GM19025 (cell line): ENCODE results near the gene EXD3.

ENCODE experiments used
- ATAC-seq: cut with Tn5 transposase; IDR thresholded peaks from one replicate; pipeline ENCODE4 v1.9.1; 2021; ENCODE audit warnings: mild to moderate bottlenecking, low read depth, moderate library complexity; ENCODE audit not compliant: unreplicated experiment

Gene EXD3

DNA sequence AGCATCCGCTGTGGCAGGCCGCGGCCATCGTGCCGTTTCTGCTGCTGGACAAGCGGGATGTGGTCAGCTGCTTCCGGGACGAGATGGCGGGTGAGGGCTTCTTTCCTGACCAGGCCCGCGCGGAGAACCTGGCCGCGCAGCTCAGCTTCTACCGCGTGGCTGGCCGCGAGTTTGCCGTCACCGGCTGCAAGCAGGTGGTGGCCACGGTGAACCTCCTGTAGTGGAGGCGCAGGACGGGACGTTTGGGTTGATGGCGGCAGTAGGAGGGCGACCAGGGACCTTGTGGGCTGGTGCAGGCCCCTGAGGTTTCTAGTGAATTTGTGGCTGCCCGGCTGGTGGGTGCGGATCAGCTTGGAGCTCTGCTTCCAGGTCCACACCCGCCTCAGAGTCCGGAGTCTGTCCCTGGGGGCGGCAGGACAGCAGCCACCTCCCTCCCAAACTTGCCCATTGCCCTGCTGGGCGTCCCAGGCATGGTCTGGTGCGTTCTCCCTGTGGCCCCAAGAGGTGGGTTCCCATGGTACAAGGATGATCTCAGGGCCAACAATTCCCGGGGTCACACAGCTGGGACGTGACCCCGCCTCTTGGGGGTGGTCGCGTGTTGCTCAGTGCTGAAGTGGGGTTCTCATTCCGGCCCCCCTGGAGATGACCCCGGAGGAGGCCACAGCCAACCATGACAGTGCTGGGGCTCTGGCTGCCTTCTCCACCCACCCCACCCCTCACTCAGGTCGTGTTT is 143.1 kb downstream of the EXD3 start:
- no peak for ATAC-seq

DNA sequence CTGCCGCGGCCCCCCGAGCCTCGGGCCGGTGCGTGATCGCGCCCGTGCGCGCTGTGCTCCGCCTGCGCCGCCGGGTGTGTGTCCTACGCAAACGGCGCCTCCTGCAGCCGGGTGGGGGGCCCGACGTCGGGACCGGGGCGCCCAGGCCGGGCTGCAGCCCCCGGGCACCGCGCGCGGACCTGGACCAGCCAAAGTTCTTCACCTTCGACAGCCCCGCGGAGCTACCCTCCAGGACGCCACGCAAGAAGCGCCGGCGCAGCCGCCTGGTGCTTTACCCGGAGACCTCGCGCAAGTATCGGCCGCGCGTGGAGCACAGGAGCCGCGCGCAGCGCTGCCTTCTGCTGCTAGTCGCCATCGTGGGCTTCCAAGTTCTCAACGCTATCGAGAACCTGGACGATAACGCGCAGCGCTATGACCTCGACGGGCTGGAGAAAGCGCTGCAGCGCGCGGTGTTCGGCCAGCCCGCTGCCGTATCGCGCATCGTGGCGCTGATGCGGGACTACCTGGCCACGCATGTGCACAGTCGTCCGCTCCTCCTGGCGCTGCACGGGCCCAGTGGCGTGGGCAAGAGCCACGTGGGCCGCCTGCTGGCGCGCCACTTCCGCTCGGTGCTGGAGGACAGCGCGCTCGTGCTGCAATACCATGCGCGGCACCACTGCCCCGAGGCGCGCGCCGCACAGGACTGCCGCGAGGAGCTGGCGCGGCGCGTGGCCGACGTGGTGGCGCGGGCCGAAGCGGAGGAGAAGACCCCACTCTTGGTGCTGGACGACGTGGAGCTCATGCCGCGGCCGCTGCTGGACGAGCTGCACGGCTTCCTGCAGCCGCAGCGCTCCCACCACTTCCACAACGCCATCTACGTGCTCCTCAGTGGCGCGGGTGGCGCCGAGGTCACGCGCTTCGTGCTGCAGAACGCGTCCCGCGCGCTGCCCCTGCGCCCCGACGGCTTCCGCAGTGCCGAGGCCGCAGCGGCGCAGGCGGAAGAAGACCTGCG is 143.9 kb downstream of the EXD3 start:
- no peak for ATAC-seq

DNA sequence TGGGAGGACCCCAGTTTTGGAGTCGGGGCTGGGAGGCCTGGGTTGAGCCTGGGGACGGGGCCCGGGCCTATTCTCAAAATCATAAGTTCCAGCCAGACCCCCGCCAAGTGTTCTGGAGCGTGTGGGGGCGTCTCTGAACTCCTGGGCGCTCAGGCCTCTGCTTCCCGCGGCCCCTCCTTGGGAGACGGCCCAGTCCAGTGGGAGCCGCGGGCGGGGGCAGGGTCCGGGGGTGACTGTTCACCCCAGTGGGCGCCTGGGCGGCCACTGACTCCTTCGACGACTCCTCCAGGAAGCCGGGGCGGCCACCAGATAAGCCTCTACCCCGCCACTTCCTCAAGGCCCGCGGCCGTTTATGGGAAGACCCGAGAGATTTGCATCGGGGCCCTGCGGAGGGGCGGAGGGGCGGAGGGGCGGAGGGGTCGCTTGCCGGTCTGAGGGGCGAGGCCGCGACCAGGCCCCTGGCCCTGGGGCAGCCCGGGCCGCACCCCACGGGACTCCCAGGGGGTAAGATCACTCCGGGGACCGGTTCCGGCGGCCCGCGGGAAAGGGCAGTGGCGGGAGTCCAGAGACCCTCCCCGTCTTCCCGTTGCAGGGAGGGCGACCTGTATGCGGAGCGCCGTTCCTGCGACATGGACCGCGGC is 144.8 kb downstream of the EXD3 start:
- ATAC-seq = no peak

DNA sequence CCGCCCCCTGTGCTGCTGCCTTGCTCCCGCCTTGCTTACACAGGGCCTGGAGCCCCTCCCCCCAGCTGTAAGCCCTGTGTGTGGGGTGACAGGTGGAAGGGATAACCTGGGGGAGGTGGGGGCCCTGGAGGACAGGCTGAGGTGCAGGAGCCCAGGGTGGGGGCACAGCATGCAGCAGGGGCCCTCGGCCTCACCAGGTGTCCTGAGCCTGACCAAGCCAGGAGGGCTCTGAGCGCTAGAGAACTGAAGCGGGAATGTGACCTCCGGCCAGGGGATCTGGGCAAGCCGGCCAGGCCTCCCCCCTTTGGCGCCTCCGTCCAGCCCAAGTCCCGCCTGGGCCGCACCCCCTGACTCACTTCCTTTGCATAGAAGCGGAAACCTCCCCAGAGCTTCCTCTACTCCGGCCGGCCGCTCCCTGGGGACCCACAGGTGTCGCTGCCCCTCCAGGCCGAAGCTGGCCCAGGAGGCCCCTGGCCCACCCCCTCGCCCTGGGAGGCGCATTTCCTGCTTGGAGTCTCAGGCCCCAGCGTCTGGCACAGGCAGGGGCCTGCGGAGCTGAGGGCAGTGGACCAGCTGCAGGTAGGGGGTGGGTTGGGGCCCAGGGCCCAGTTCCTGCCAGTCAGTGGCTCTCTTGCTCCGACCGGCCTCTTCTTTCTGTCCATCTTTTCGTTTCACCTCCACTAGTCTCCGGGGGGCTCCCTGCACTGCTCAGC is 145.5 kb downstream of the EXD3 start, which contains the start of gene TOR4A:
Gene TOR4A, plus strand, starts transcription at position 398 of the 713 bp plus-strand sequence. CDS start 964 bp downstream, outside the sequence.
- peak; percentile 65 for ATAC-seq

DNA sequence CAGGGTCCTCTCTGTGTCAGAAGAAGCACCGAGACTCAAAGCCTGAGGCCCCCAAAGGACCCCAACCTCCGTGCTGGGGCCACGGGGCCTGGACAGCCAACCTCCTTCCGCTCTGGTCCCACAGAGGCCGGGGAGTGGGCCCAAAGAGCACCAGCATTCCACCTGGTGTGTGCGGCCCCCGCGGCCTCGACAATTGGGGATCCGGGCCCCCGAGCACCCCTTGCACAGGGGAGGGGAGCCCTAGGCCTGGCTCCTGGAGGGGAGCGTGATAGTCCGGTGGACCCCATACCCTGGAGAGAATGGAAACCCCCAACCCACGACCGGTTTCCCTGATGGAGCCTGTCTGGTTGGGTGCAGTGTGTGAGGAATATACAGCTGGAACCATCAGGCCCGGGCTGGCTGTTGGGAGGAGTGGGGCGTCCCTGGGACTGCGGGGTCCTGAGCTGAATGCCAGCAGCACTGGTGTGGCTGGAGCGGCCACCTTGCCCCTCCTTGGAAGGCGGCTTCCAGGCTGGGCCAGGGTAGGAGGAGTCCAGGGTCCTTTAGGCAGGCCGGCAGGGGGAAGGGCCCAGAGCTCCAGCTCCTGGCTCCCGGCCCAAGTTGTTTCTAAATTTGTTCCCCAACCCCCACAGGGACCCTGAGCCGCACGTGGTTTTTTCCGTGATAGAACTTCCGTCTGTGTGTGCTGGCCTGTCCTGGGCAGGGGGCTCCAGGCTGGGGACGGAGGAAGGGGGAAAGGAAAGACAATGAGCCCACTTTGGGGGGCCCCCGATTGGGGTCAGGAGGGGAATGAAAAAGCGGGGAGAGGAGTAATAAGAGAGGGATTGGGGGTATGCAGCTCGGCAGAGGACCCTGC is 146.3 kb downstream of the EXD3 start:
- ATAC-seq = no peak

DNA sequence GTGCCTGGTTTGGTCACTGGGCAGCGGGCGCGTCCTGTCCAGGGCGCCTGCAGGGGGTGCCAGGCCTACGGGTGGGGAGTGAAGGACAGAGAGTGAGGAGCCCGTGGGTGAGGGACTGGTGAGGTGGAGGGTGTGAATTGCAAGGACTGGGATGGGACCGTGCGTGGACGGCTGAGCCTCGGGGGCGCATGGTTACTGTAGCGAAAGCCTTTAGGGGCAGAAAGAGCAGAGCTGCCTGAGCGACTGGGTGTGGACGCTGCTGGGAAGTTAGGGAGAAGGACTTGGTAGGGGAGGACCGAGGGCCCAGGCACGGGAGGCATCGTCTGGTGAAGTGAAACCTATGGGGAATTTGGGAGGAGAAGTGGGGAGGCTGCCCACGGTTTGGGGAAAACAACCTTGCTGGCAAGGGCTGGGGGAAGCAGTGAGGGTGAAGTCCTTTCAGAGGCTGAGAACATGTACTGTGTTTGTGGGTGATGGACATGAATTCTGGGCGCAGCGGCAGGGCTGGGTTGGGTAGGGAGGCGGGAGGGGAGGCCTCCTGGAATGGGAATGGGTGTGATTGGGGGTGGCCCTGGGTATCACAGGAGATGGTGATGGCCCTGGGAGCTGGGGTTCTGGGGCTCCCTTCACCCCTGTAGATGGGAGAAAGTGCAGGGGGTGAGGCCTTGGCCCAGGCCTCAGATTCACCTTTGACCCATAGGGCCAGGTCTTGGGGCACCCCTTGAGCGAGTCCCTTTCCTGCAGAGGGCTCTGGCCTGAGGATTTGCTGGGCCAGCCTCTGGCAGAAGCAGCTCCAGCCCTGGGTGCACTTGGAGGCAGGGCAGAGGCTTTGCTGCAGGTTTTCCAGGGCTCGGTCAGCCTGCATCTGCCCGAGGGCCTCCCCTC is 147.1 kb downstream of the EXD3 start:
- ATAC-seq = no peak

DNA sequence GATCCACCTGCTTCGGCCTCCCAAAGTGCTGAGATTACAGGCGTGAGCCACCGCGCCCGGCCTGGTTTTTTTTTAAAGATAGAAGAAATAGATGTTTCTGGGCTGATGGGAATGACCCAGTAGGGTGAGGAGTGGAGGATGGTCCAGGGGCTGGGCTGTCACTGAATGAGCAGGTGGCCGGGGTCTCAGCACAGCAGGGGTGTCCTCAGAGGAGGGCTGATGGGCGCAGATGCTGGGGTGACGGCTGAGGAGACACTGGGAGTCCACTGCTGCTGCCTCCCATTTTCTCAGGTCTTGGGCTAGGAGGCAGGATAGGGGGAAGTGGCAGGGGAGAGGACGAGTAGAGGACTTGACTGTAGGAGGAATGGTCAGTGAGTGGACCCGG is 147.8 kb downstream of the EXD3 start:
- ATAC-seq = no peak

DNA sequence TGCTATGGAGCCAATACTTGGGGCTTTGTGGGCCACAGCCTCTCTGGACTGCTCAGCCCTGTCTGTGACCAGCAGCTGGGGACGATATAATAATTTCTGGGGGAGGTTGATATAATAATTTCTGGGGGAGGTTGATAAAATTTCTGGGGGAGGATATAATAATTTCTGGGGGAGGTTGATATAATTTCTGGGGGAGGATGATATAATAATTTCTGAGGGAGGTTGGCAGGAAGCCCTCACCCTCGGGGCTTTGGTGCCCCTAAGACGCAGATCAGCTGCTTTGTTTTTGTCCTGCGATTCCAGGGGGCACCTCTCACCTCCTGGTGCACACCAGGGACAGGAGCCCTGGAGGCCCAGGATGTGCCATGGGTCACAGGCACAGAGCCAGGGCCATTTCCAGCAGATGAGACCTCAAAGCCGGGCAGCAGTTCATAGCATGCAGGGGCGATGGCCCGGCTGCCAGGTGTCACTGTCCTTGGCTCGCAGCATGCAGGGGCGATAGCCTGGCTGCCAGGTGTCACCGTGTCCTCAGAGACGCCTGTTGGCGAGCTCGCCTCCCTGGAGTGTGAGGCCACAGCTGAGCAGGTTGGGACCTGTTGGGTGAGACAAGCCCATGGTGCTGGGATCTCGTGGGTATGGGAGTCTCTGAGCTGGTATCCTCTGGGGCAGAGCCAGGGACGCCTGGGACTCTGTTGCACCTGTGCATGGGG is 149.2 kb downstream of the EXD3 start:
- ATAC-seq = no peak

DNA sequence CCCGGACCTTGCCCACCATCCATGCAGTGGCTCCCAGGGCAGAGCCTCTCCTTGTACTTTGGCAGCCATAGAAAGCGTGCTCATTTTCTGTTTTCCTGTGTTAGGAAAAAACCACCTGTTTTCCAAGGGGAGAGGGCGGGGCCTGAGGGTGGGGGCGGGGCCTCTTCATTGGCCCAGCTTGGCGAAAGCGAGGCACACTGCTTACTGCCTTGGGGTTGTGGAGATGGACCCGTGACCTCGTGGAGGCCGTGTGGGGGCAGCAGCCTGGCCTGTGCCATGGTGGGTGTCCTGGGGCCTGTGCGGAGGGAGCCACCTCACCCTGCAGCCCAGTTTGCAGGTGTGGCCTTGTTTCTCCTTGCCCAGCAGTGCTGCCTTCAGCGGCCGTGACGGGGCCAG is 149.9 kb downstream of the EXD3 start:
- no peak for ATAC-seq

DNA sequence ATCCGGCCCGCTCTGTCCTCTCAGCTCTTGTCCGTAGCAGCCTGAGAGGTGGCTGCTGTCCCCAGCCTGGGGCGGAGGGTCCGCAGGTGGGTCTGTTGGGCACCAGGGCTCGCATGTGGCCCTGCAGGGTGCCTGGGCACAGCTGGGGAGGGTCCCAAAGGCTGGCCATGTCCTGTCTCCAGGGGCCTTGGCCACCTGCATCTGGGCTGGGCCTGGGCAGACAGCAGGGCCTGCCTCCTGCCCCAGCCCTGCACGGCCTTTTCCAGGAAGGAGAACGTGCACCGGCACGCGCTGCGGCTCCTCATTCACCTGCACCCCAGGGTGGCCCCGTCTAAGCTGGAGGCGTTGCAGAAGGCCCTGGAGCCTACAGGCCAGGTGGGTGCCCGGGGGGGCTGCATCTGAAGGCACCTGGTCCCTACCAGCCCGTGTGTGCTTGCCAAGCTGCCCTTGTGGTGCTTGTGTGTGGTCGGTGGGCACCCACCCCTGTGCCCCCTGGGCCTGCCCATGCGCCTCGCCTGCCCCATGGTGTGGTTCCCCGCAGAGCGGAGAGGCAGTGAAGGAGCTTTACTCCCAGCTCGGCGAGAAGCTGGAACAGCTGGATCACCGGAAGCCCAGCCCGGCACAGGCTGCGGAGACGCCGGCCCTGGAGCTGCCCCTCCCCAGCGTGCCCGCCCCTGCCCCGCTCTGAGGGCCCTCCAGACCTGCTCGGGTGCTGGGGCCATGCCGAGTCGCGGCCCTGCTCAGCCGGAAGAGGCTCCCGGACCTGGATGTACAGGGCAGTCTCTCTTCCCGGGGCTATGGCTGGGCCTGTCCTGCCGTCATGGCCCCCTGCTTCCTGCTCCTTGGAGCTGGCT is 150.5 kb downstream of the EXD3 start:
- ATAC-seq = no peak

DNA sequence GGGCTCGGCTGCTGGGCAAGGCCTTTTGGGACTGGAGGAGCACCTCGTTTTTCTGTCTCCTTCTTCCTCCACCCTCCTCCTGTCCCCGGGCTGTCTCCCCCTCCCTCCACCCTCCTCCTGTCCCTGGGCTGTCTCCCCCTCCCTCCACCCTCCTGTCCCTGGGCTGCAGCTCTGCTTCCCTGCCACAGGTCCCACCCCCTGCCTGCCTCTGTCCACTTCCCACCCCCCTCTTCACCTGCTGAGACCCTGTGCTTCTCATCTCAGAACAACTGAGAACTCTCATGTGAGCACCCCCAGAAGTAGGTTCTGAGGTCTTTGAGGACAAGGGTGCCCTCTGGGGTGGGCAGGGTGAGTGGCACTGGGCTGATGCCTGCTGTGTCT is 151.3 kb downstream of the EXD3 start:
- ATAC-seq = no peak

DNA sequence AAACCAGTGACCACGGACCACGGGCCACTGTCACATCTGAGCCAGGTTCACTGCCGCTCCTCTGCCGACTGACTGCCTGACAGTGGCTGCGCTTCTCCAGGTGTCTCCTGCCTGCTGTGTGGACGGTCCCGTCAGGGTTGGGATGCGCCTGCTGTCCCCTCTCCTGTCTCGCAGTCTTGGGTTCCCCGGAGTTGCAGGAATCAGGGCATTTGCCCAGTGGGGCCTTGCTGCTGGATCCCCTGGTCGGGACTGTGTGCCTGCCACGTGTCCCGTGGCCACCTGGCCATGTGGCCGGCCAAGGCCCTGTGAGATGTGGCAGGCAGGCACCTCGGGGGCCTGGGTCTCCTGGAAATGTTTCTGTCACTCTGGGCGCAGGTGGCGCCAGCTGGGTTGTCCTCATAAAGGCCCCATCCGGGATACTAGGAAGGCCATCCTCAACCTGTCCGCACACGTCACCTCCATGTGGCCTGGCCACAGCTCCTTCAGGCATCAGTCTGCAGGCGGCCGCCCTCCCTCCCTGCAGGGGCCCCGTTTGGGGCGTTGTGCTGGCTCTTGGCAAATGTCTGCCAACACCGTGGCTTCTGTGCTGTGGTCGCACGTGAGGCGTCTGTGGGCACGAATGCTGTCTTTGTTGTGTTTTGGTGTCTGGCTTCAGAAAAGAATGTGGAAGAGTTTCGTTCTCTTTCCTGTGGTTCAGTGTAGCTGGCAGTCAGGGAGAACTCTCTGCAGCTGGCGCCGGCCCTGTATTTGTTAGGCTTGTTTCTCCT is 151.8 kb downstream of the EXD3 start:
- no peak for ATAC-seq

DNA sequence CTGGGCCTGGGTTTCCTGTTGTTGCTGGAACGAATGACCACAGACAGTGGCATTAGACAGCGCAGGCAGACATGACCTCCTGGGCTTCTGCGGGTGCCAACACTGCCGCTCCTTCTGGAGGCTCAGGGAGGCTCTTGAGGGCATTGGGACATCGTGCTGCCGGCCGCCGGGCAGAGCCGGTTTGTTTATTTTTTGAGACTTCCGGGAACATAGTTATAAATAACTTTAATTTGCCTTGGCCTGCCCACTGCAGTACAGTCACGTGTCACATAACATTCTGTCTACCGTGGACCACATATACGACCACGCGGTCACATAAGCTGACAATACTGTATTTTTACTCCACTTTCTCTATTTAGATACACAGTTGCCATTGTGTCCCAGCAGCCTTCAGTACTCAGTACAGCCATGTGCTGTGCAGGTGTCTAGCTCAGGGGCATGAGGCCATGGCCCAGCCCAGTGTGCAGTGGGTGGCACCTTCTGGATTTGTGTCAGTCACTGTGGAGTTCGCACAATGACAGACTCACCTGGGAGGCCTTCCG is 153.7 kb downstream of the EXD3 start:
- no peak for ATAC-seq

DNA sequence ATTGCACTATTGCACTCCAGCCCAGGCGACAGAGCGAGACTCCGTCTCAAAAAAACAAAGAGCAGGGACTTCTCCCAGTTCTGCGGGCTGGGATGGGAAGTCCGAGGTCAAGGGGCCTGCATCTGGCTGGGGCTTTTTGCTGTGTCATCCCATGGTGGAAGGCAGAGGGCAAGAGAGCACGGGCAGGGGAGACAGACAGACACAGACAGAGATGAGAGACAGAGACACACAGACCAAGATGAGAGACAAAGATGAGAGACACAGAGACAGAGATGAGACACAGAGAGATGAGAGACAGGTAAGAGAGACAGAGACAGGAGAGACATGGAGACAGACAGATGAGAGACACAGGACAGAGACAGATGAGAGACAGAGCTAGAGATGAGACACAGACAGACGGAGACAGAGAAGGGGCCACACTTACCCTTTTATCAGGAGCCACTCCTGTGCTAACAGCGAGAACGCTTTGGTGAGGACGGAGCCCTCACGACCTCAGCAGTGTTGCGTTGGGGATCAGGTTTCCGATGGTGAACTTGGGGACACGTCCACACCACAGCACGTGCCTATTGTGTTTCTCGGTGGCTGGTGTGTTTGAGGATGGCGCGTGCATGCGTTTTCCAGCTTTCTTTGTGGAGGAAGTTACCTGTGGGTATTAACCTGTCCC is 154.3 kb downstream of the EXD3 start:
- no peak for ATAC-seq

DNA sequence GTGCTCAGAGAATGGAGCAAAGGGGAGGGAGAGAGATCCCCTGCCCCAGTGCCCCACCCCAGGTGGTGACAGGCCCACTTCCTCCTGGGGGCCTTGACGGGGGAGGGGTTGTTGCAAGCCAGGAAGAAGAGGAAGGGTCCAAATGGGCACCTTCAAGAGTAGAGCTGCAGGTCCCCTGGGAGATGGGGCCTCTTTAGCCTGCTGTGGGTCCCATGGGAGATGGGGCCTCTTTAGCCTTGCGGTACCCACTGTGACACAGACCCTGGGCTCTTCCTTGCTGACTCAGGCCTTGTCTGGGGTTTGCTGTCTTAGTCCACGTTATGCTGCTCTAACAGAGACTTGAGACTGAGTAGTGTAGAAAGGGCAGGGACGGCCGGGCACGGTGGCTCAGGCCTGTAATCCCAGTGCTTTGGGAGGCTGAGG is 155.0 kb downstream of the EXD3 start:
- no peak for ATAC-seq
